CD4-positive, alpha-beta T cell treated with Interleukin-15 for 1 hour (primary cell): ENCODE measurements around the gene TDRD12.
"Not testable (repeated sequence)": the region's sequence is repeated elsewhere in the genome, so short reads cannot be mapped to it uniquely, and the experiment has no call there.

Experiments
- DNase-seq: peaks from one replicate; pipeline ENCODE4 v3.0.0-alpha.2; 2020

TDRD12 gene

GRCh38 chr19:32693151-32694108 lies 26.1 kb upstream of the TDRD12 start:
- peak; percentile 53 for DNase-seq

GRCh38 chr19:32694316-32694715 lies 25.3 kb upstream of the TDRD12 start:
- not testable (repeated sequence) for DNase-seq

GRCh38 chr19:32694851-32695250 lies 24.7 kb upstream of the TDRD12 start:
- not testable (repeated sequence) for DNase-seq

GRCh38 chr19:32695506-32695905 lies 24.1 kb upstream of the TDRD12 start:
- not testable (repeated sequence) for DNase-seq

- peak; percentile 30 for DNase-seq
Measured at GRCh38 chr19:32696771-32697170, 22.8 kb upstream of the TDRD12 start.

GRCh38 chr19:32700129-32700528 lies 19.4 kb upstream of the TDRD12 start:
- not testable (repeated sequence) for DNase-seq

- no peak for DNase-seq
Measured at GRCh38 chr19:32702010-32702409, 17.6 kb upstream of the TDRD12 start.

GRCh38 chr19:32704006-32704405 lies 15.6 kb upstream of the TDRD12 start:
- not testable (repeated sequence) for DNase-seq

GRCh38 chr19:32708457-32708856 lies 11.1 kb upstream of the TDRD12 start:
- no peak for DNase-seq

- DNase-seq = no peak
Measured at GRCh38 chr19:32709032-32709431, 10.5 kb upstream of the TDRD12 start.

- DNase-seq = no peak
Measured at GRCh38 chr19:32711747-32712146, 7.8 kb upstream of the TDRD12 start.

- not testable (repeated sequence) for DNase-seq
Measured at GRCh38 chr19:32716203-32716602, 3.4 kb upstream of the TDRD12 start.

GRCh38 chr19:32717496-32717895 lies 2.1 kb upstream of the TDRD12 start:
- DNase-seq = no peak

GRCh38 chr19:32718286-32718685 lies 1.3 kb upstream of the TDRD12 start:
- no peak for DNase-seq

GRCh38 chr19:32720216-32720935 lies 809 bp downstream of the TDRD12 start:
- DNase-seq = no peak

GRCh38 chr19:32720936-32721250 lies 1.3 kb downstream of the TDRD12 start:
- no peak for DNase-seq

GRCh38 chr19:32735936-32736335 lies 16.4 kb downstream of the TDRD12 start:
- DNase-seq = no peak

- no peak for DNase-seq
Measured at GRCh38 chr19:32743021-32743420, 23.5 kb downstream of the TDRD12 start.

- no peak for DNase-seq
Measured at GRCh38 chr19:32743447-32743846, 23.9 kb downstream of the TDRD12 start.

- no peak for DNase-seq
Measured at GRCh38 chr19:32744555-32745325, 25.2 kb downstream of the TDRD12 start.

GRCh38 chr19:32745594-32746251 lies 26.2 kb downstream of the TDRD12 start:
- peak; percentile 57 for DNase-seq

GRCh38 chr19:32746631-32747196 lies 27.1 kb downstream of the TDRD12 start:
- peak; percentile 69 for DNase-seq
